ENCODE results near the gene SEZ6L. TPM values are rescaled to one million over a fixed set of nuclear protein-coding genes. Genes with fewer than 3 reads are reported as not detected.

Gene SEZ6L
- total and polyA plus RNA-seq, 10 of the 15 experiments (the other 5 are each of a cell fraction or from before 2014, with no cell fraction given): not detected

DNA sequence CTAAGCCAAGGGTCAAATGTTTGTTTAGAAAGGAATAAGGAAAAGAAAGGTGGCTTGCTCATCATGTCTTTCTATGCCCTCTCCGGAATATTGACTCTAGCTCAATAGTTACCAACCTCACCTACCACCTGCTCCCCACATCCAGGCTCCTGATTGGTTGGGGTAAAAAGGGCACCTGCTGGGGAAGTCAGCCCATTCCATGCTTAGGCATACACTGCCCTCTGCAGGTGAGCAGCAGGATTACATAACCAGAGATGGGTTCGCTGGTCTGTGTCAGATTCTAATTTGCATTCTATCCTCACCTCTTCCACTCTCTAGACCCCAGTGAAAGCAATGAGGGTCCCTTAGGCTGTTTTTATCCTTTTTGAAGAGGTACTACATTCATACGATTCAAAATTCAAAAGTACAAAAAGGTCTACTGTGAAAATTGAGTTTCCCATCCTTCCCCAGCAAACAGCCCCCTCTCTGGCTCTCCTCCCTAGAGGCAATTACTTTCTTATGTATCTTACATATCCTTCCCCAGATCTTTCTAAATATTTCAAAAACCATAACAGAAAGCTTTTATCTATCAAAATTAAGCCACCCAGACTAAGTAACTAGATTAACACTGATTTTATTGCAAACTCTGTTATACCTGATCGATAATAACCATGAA lies 161.8 kb downstream of the SEZ6L start:
- CTCF ChIA-PET: interaction anchor here (0.6 to 3.1 kb wide), 34 partner anchors 9 to 1099 kb away, joined by 3 to 25 read pairs (median 4); no protein-coding TSS in a partner anchor
- H3K4me3 ChIP-seq: no peak overlapping the region
- H3K9me3 ChIP-seq (replicated peaks; ENCODE audit: control insufficient read depth, insufficient read depth, low read length): no peaks in the 10 kb centered on the region
- ATAC-seq: peak; percentile 91
- no peak overlapping the region for H2AFZ ChIP-seq (ENCODE audit: control insufficient read depth, low read depth, low read length)
- TF ChIP-seq YY1 (IDR thresholded peaks at IDR 0.05; ENCODE audit: low read depth, low read length): peak; percentile 34; the same call in 1 of the 2 replicates
- TF ChIP-seq STAT3 (IDR thresholded peaks at IDR 0.05; ENCODE audit: low read depth, low read length): no peak
- TF ChIP-seq, protein P1, sequence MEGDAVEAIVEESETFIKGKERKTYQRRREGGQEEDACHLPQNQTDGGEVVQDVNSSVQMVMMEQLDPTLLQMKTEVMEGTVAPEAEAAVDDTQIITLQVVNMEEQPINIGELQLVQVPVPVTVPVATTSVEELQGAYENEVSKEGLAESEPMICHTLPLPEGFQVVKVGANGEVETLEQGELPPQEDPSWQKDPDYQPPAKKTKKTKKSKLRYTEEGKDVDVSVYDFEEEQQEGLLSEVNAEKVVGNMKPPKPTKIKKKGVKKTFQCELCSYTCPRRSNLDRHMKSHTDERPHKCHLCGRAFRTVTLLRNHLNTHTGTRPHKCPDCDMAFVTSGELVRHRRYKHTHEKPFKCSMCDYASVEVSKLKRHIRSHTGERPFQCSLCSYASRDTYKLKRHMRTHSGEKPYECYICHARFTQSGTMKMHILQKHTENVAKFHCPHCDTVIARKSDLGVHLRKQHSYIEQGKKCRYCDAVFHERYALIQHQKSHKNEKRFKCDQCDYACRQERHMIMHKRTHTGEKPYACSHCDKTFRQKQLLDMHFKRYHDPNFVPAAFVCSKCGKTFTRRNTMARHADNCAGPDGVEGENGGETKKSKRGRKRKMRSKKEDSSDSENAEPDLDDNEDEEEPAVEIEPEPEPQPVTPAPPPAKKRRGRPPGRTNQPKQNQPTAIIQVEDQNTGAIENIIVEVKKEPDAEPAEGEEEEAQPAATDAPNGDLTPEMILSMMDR (IDR thresholded peaks at IDR 0.05 in 2 of 3, conservative IDR thresholded peaks at IDR 0.05 in 1 of 3; ENCODE audit: control insufficient read depth in 2 of 3, extremely low read depth in 1 of 3, insufficient read depth in 1 of 3, low read depth in 3 of 3, low read length in 3 of 3): peak; percentile 91 to 94 (median 93)
- TF ChIP-seq BHLHE40 (IDR thresholded peaks at IDR 0.05; ENCODE audit: borderline replicate concordance in 1 of 2, low read depth in 2 of 2, low read length in 1 of 2): peak; percentile 48 to 58; a peak in 3 of 4 replicates
- peak; percentile 94 for TF ChIP-seq RAD21 (IDR thresholded peaks at IDR 0.05; ENCODE audit: insufficient read depth, low read depth, low read length)
- TF ChIP-seq, protein P2, sequence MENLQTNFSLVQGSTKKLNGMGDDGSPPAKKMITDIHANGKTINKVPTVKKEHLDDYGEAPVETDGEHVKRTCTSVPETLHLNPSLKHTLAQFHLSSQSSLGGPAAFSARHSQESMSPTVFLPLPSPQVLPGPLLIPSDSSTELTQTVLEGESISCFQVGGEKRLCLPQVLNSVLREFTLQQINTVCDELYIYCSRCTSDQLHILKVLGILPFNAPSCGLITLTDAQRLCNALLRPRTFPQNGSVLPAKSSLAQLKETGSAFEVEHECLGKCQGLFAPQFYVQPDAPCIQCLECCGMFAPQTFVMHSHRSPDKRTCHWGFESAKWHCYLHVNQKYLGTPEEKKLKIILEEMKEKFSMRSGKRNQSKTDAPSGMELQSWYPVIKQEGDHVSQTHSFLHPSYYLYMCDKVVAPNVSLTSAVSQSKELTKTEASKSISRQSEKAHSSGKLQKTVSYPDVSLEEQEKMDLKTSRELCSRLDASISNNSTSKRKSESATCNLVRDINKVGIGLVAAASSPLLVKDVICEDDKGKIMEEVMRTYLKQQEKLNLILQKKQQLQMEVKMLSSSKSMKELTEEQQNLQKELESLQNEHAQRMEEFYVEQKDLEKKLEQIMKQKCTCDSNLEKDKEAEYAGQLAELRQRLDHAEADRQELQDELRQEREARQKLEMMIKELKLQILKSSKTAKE (IDR thresholded peaks at IDR 0.05; ENCODE audit: low read depth, poor library complexity, severe bottlenecking): no peak
- TF ChIP-seq TCF12 (IDR thresholded peaks at IDR 0.05; ENCODE audit: low read depth, low read length): no peak
- 0 out of 2 replicates have a peak, but pooled peaks have one; percentile 24 for TF ChIP-seq SMARCA5 (IDR thresholded peaks at IDR 0.05)
- TF ChIP-seq SMC3 (IDR thresholded peaks at IDR 0.05; ENCODE audit: borderline replicate concordance, low read length): peak; percentile 88
- SMC1A ChIA-PET (ENCODE audit: uncharacterized antibody, unreplicated experiment): interaction anchor here (0.9 to 2.5 kb wide), 10 partner anchors 9 to 763 kb away, joined by 3 to 9 read pairs (median 3); no protein-coding TSS in a partner anchor
- no peaks in the 10 kb centered on the region for H3K36me3 ChIP-seq (ENCODE audit: control insufficient read depth in 2 of 2, insufficient read depth in 2 of 2, low read length in 1 of 2)
- H3K79me2 ChIP-seq (ENCODE audit: control insufficient read depth, insufficient read depth, low read length): no peaks in the 10 kb centered on the region
- DNase-seq (ENCODE audit: low read depth, low spot score): peak; percentile 7
- H3K27ac ChIP-seq (ENCODE audit: control insufficient read depth, insufficient read depth): no peak overlapping the region
- no peaks in the 10 kb centered on the region for H3K27me3 ChIP-seq (replicated peaks in 1 of 2; ENCODE audit: control insufficient read depth in 2 of 2, insufficient read depth in 2 of 2, low read length in 1 of 2)
- intact Hi-C loops (cut with micrococcal nuclease; ENCODE audit: unreplicated experiment) (loop anchor here (1.0 to 10.0 kb wide), 5 partner anchors 156 to 869 kb away; no protein-coding TSS in a partner anchor), in situ Hi-C loops (cut with MboI) (loop anchor here (5.0 to 10.0 kb wide), 3 partner anchors 434 to 549 kb away; no protein-coding TSS in a partner anchor)
- POLR2A ChIA-PET: no interaction called here
- RAD21 ChIA-PET (ENCODE audit: unreplicated experiment): interaction anchor here (0.5 to 1.7 kb wide), 7 partner anchors 72 to 884 kb away, joined by 3 to 8 read pairs (median 3); no protein-coding TSS in a partner anchor
- WGBS (ENCODE audit: insufficient coverage, insufficient replicate concordance, low lambda C conversion rate, missing lambda C conversion rate): 28% methylated on average over 4 of the region's 4 CpGs
- H4K20me1 ChIP-seq (ENCODE audit: control insufficient read depth, insufficient read depth): no peaks in the 10 kb centered on the region
- BruUV-seq (replicated peaks): no TSS peak
- peak; percentile 96 for FAIRE-seq
- H3K9ac ChIP-seq (ENCODE audit: control insufficient read depth, insufficient read depth, low read length): no peak overlapping the region
- no peaks in the 10 kb centered on the region for H3K4me1 ChIP-seq (ENCODE audit: control insufficient read depth, insufficient read depth, low read length)
- no peak overlapping the region for H3K4me2 ChIP-seq (ENCODE audit: control insufficient read depth, insufficient read depth)
